B cell (primary cell): ENCODE measurements around the gene SH3BGRL3.
"Not testable (repeated sequence)": the region's sequence is repeated elsewhere in the genome, so short reads cannot be mapped to it uniquely, and the experiment has no call there.

ENCODE experiments used
- CTCF ChIP-seq: fragments of 200-600 bp; IDR thresholded peaks from one replicate; pipeline ENCODE4 v1.8.0; 2022; ENCODE audit warnings: antibody characterized with exemption, mild to moderate bottlenecking
- EZH2 ChIP-seq: IDR thresholded peaks from 2 replicates; pipeline ENCODE4 v1.6.1; 2012; ENCODE audit warnings: borderline replicate concordance, low read depth, mild to moderate bottlenecking, moderate library complexity, low read length; ENCODE audit not compliant: insufficient read depth, poor library complexity, severe bottlenecking

GRCh38 chr1:26230682-26231081 lies 49.2 kb upstream of the SH3BGRL3 start:
- TF ChIP-seq CTCF, EZH2: not testable (repeated sequence)
